CD14-positive monocyte (primary cell): Measurements from ENCODE around the gene SH3YL1. TPM values are rescaled to one million over a fixed set of nuclear protein-coding genes. Genes with fewer than 3 reads are reported as not detected.

ENCODE experiments used
- DNase-seq, 3 donors: peaks; one replicate each; pipeline ENCODE4 v3.0.0-alpha.2; 2011 to 2022
- H2AFZ ChIP-seq: 2 replicates; pipeline ENCODE4 v1.6.0; 2012; ENCODE audit warnings: mild to moderate bottlenecking, low read depth, low read length, inconsistent platforms; ENCODE audit not compliant: insufficient read depth, poor library complexity, severe bottlenecking
- H3K27ac ChIP-seq, 2 donors: 1 replicate in 1 of 2; 2 replicates in 1 of 2; pipeline ENCODE4 v1.5.1; 2012 to 2013; ENCODE audit warnings: low read length in 2 of 2, control low read depth in 1 of 2, inconsistent platforms in 1 of 2, low read depth in 1 of 2, mild to moderate bottlenecking in 1 of 2
- H3K27me3 ChIP-seq, 2 donors: one replicate each; pipeline versions ENCODE4 v1.6.0 to v1.6.1; 2011 to 2013; ENCODE audit warnings: low read length in 2 of 2; ENCODE audit not compliant: control insufficient read depth in 2 of 2, insufficient read depth in 2 of 2
- H3K36me3 ChIP-seq, 2 donors: replicated peaks in 1 of 2; 1 replicate in 1 of 2; 2 replicates in 1 of 2; pipeline versions ENCODE4 v1.5.1 to v1.6.1; 2012 to 2013; ENCODE audit warnings: low read length in 2 of 2, control low read depth in 1 of 2, inconsistent platforms in 1 of 2, mild to moderate bottlenecking in 1 of 2; ENCODE audit not compliant: insufficient read depth in 2 of 2, control insufficient read depth in 1 of 2
- H3K4me1 ChIP-seq, 2 donors: 1 replicate in 1 of 2; 2 replicates in 1 of 2; pipeline versions ENCODE4 v1.5.1 to v1.6.1; 2012 to 2013; ENCODE audit warnings: low read length in 2 of 2, control low read depth in 1 of 2, inconsistent platforms in 1 of 2, mild to moderate bottlenecking in 1 of 2, moderate library complexity in 1 of 2; ENCODE audit not compliant: insufficient read depth in 2 of 2, control insufficient read depth in 1 of 2
- H3K4me2 ChIP-seq: replicated peaks from 2 replicates; pipeline ENCODE3; 2012; ENCODE audit warnings: low read length, moderate library complexity, mild to moderate bottlenecking; ENCODE audit not compliant: poor library complexity, severe bottlenecking; ENCODE audit errors: extremely low read depth
- H3K4me3 ChIP-seq, 3 experiments: fragments of 200-600 bp in 1 of 3; sonication (generic) in 1 of 3; replicated peaks in 1 of 3; 1 replicate in 2 of 3; 2 replicates in 1 of 3; pipeline ENCODE4 v1.5.1; 2011 to 2013; ENCODE audit warnings: low read length in 3 of 3, mild to moderate bottlenecking in 3 of 3, control low read depth in 2 of 3, low read depth in 2 of 3, inconsistent platforms in 1 of 3, moderate library complexity in 1 of 3
- H3K79me2 ChIP-seq: 2 replicates; pipeline ENCODE4 v1.6.0; 2012; ENCODE audit warnings: mild to moderate bottlenecking, control low read depth, inconsistent platforms, low read length, moderate library complexity; ENCODE audit not compliant: insufficient read depth
- H3K9ac ChIP-seq: 2 replicates; pipeline ENCODE4 v1.6.0; 2017; ENCODE audit warnings: low read length, mild to moderate bottlenecking; ENCODE audit not compliant: insufficient read depth, poor library complexity, severe bottlenecking
- H3K9me3 ChIP-seq, 2 donors: replicated peaks in 1 of 2; 1 replicate in 1 of 2; 2 replicates in 1 of 2; pipeline versions ENCODE4 v1.5.1 to v1.6.1; 2012 to 2013; ENCODE audit warnings: low read length in 2 of 2, control low read depth in 1 of 2; ENCODE audit not compliant: control insufficient read depth in 1 of 2, insufficient read depth in 1 of 2
- H4K20me1 ChIP-seq: 2 replicates; pipeline ENCODE4 v1.6.0; 2012; ENCODE audit warnings: mild to moderate bottlenecking, low read length, control low read depth, moderate library complexity; ENCODE audit not compliant: insufficient read depth
- H3K27ac Mint-ChIP-seq, 7 donors: one replicate each; pipeline ENCODE4 v1.8.0; 2020; ENCODE audit warnings: mild to moderate bottlenecking in 7 of 7, mixed read lengths in 7 of 7, moderate library complexity in 6 of 7, inconsistent platforms in 2 of 7
- H3K27me3 Mint-ChIP-seq, 3 donors: one replicate each; pipeline ENCODE4 v1.8.0; 2021 to 2022; ENCODE audit warnings: low read depth in 3 of 3, mild to moderate bottlenecking in 3 of 3, mixed read lengths in 3 of 3, moderate library complexity in 3 of 3, inconsistent platforms in 1 of 3
- H3K36me3 Mint-ChIP-seq, 2 donors: one replicate each; pipeline ENCODE4 v1.8.0; 2020; ENCODE audit warnings: mixed read lengths in 2 of 2, inconsistent platforms in 1 of 2, mild to moderate bottlenecking in 1 of 2
- H3K4me1 Mint-ChIP-seq: one replicate; pipeline ENCODE4 v1.8.0; 2020; ENCODE audit warnings: mild to moderate bottlenecking, mixed read lengths
- H3K4me3 Mint-ChIP-seq, 2 donors: one replicate each; pipeline ENCODE4 v1.8.0; 2020; ENCODE audit warnings: mild to moderate bottlenecking in 2 of 2, mixed read lengths in 2 of 2, moderate library complexity in 1 of 2
- H3K9me3 Mint-ChIP-seq, 7 donors: one replicate each; pipeline ENCODE4 v1.8.0; 2020 to 2022; ENCODE audit warnings: mixed read lengths in 7 of 7, mild to moderate bottlenecking in 6 of 7, moderate library complexity in 6 of 7, inconsistent platforms in 2 of 7
- WGBS: methylation state at CpG from one replicate; pipeline ENCODE4 v1.1.5; 2013; ENCODE audit warnings: missing lambda C conversion rate; ENCODE audit not compliant: insufficient coverage; 5-methylcytosine and 5-hydroxymethylcytosine counted together
- intact Hi-C, 2 donors: fragments of 100-400 bp; cut with micrococcal nuclease; formaldehyde crosslinking; loops; one replicate each; pipeline versions ENCODE4 v1.15.0 to v1.15.1; 2023
- polyA plus RNA-seq, 3 donors: library from polyadenylated mRNA; depleted of rRNA in 1 of 3; unstranded in 2 of 3; stranded (reverse) in 1 of 3; fragments of 300-500 nt in 2 of 3; fragments of >200 nt in 1 of 3; fragmentation: Illumina TruSeq in 2 of 3; gene quantifications; 1 replicate in 2 of 3; 2 replicates in 1 of 3; pipeline ENCODE4 v1.2.3, GENCODE V29; 2012 to 2021
- TF ChIP-seq, protein P1 (sequence below): fragments of 200-600 bp; IDR thresholded peaks from one replicate; pipeline ENCODE4 v1.8.0; 2022; ENCODE audit warnings: antibody characterized with exemption, mild to moderate bottlenecking

The SH3YL1 gene
- polyA plus RNA-seq, 3 donors: 2.4 to 11.7 (median 4.0) TPM

DNA sequence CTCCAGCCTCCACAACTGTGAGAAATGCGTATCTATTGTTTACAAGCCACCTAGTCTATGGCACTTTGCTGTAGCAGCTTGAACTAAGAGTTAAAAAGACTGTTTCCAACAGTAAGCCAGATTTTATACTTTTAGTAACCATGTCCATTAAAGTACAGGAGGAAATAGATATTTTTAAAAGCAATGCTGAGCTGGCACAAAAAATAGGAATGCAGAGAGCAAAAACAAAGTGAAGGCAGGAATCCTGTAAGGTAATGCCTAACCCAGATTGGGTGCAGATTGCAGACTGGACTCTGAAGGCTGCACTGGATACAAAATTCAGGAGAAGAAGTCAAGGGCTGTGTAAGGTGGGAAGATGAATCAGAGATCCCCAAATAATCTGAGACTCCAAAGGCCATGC lies 55.5 kb downstream of the SH3YL1 start:
- no peak overlapping the region for H3K4me3 ChIP-seq
- no peak for DNase-seq
- H3K9me3 ChIP-seq: peaks cover 42 to 48% of the 10 kb centered on the region in 2 donors
- Mint-ChIP-seq H3K4me3 (no peak overlapping the region), H3K27ac (no peak overlapping the region), H3K9me3 (peaks cover 11 to 24% (median 14%) of the 10 kb centered on the region in 7 donors), H3K4me1 (no peaks in the 10 kb centered on the region), H3K27me3 (peaks cover 0 to 3% (median 2%) of the 10 kb centered on the region in 3 donors), H3K36me3 (no peaks in the 10 kb centered on the region)
- H3K4me1 ChIP-seq: no peaks in the 10 kb centered on the region
- no peak overlapping the region for H3K27ac ChIP-seq
- intact Hi-C loops: no loop called here
- WGBS: no CpG with 5 or more reads among the region's 1 CpG
- H3K9ac ChIP-seq: no peak overlapping the region
- H2AFZ ChIP-seq: no peak overlapping the region
- H3K79me2 ChIP-seq: no peaks in the 10 kb centered on the region
- H3K36me3 ChIP-seq: no peaks in the 10 kb centered on the region
- no peaks in the 10 kb centered on the region for H3K27me3 ChIP-seq
- no peak overlapping the region for H3K4me2 ChIP-seq
- H4K20me1 ChIP-seq: no peaks in the 10 kb centered on the region
- TF ChIP-seq, protein P1, sequence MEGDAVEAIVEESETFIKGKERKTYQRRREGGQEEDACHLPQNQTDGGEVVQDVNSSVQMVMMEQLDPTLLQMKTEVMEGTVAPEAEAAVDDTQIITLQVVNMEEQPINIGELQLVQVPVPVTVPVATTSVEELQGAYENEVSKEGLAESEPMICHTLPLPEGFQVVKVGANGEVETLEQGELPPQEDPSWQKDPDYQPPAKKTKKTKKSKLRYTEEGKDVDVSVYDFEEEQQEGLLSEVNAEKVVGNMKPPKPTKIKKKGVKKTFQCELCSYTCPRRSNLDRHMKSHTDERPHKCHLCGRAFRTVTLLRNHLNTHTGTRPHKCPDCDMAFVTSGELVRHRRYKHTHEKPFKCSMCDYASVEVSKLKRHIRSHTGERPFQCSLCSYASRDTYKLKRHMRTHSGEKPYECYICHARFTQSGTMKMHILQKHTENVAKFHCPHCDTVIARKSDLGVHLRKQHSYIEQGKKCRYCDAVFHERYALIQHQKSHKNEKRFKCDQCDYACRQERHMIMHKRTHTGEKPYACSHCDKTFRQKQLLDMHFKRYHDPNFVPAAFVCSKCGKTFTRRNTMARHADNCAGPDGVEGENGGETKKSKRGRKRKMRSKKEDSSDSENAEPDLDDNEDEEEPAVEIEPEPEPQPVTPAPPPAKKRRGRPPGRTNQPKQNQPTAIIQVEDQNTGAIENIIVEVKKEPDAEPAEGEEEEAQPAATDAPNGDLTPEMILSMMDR: no peak

DNA sequence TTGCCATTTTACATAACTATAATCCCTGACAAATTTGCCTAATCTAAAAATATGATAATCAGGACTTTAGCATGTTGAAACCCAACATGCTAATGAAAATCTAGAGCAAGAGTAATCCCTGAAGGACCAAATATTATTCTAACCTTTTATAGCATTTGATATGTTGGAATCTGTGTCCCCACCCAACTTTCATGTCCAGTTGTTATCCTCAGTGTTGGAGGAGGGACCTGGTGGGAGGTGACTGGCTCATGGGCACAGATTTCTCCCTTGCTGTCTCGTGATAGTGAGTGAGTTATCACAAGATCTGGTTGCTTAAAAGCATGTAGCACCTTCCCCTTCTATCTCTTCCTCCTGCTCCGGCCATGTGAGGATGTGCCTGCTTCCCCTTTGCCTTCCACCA lies 59.8 kb downstream of the SH3YL1 start:
- H3K4me3 ChIP-seq: no peak overlapping the region
- H2AFZ ChIP-seq: no peak overlapping the region
- no peaks in the 10 kb centered on the region for H4K20me1 ChIP-seq
- no peak overlapping the region for H3K27ac ChIP-seq
- 50% methylated on average over 2 of the region's 2 CpGs for WGBS
- Mint-ChIP-seq H3K4me1 (no peaks in the 10 kb centered on the region), H3K4me3 (no peak overlapping the region), H3K36me3 (no peaks in the 10 kb centered on the region), H3K27ac (no peak overlapping the region), H3K9me3 (peaks cover 7 to 26% (median 11%) of the 10 kb centered on the region in 7 donors), H3K27me3 (peaks cover 2 to 3% (median 2%) of the 10 kb centered on the region in 3 donors)
- H3K79me2 ChIP-seq: no peaks in the 10 kb centered on the region
- intact Hi-C loops: no loop called here
- no peak for DNase-seq
- no peaks in the 10 kb centered on the region for H3K27me3 ChIP-seq
- no peak overlapping the region for H3K9ac ChIP-seq
- H3K9me3 ChIP-seq: peaks cover 49 to 57% of the 10 kb centered on the region in 2 donors
- H3K4me2 ChIP-seq: no peak overlapping the region
- H3K4me1 ChIP-seq: no peaks in the 10 kb centered on the region
- TF ChIP-seq, protein P1: no peak
- no peaks in the 10 kb centered on the region for H3K36me3 ChIP-seq
